Adrenal gland (tissue), 5 donors: Measurements from ENCODE around the gene AKAP7.

Source experiments
- POLR2A ChIP-seq, 2 donors: fragments of 450-650 bp; IDR thresholded peaks; one replicate each; pipeline ENCODE4 v1.6.1; 2017; ENCODE audit warnings: antibody characterized with exemption in 2 of 2, mild to moderate bottlenecking in 2 of 2, moderate library complexity in 1 of 2
- TF ChIP-seq, protein P1 (sequence below), 6 experiments: fragments of 450-650 bp in 4 of 6; fragments of 200-600 bp in 2 of 6; sonication (generic) in 1 of 6; IDR thresholded peaks; 1 replicate in 5 of 6; 2 replicates in 1 of 6; pipeline versions ENCODE4 v1.5.1 to v1.8.0; 2016 to 2021; ENCODE audit warnings: antibody characterized with exemption in 6 of 6, mild to moderate bottlenecking in 2 of 6, moderate library complexity in 1 of 6
- donor health status: DM: no; HTN: no; CAD: no.

DNA sequence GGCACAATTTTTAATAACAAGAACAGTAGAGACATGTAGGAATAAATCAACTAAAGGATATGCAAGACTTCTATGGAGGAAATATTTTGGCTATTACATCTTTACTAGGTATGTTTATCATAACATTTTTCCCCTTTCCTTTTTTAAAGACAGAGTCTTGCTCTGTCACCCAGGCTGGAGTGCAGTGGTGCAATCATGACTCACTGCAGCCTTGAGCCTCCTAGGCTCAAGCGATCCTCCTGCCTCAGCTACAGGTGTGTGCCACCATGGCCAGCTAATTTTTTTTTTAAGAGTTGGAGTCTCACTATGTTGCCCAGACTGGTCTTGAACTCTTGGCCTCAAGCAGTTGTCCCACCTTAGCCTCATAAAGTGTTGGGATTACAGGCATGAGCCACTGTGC, 37.0 kb downstream of the AKAP7 start:
- TF ChIP-seq, protein P1, sequence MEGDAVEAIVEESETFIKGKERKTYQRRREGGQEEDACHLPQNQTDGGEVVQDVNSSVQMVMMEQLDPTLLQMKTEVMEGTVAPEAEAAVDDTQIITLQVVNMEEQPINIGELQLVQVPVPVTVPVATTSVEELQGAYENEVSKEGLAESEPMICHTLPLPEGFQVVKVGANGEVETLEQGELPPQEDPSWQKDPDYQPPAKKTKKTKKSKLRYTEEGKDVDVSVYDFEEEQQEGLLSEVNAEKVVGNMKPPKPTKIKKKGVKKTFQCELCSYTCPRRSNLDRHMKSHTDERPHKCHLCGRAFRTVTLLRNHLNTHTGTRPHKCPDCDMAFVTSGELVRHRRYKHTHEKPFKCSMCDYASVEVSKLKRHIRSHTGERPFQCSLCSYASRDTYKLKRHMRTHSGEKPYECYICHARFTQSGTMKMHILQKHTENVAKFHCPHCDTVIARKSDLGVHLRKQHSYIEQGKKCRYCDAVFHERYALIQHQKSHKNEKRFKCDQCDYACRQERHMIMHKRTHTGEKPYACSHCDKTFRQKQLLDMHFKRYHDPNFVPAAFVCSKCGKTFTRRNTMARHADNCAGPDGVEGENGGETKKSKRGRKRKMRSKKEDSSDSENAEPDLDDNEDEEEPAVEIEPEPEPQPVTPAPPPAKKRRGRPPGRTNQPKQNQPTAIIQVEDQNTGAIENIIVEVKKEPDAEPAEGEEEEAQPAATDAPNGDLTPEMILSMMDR (IDR thresholded peaks at IDR 0.05) = no peak
- TF ChIP-seq POLR2A (IDR thresholded peaks at IDR 0.05) = no peak
